ENCODE measurements around the gene OR1Q1. TPM values are rescaled to one million over a fixed set of nuclear protein-coding genes. Genes with fewer than 3 reads are reported as not detected.
"Not testable (repeated sequence)": the region's sequence is repeated elsewhere in the genome, so short reads cannot be mapped to it uniquely, and the experiment has no call there.

The OR1Q1 gene, protein sequence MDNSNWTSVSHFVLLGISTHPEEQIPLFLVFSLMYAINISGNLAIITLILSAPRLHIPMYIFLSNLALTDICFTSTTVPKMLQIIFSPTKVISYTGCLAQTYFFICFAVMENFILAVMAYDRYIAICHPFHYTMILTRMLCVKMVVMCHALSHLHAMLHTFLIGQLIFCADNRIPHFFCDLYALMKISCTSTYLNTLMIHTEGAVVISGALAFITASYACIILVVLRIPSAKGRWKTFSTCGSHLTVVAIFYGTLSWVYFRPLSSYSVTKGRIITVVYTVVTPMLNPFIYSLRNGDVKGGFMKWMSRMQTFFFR
- total RNA-seq (under 1 TPM; 0.40 to 0.96 TPM), total RNA-seq (0 reads per million in 2 donors)

DNA sequence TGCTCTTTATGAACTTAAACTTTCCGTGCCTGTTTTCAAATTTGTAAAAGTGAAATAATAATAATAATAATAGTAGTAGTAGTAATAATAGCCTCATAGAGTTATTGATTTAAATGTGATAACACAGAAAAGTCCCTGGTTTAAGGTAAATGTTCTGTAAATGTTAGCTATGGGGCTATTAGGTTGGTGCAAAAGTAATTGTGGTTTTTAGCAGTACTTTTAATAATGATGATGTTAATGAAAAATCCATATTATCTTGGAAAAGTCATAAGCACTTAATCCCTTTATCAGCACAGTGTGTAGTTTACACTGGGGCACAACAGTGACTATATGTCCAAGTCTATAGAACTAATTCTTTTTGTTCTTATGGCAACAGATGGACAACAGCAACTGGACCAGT is at the start of gene OR1Q1:
Gene OR1Q1 (plus strand): TSS at position 377 of the 400 bp plus-strand sequence. CDS start 0 bp downstream, at position 377.
- no peak for DNase-seq
- H3K9me3 ChIP-seq (ENCODE audit: control insufficient read depth, low read length, poor library complexity, severe bottlenecking), result no peaks in the 10 kb centered on the region
- Mint-ChIP-seq H3K4me3 (no peak within 1 kb of the TSS), H3K36me3 (ENCODE audit: low read depth) (peaks cover 3% of the 10 kb centered on the region), H3K27me3 (peaks cover 5% of the 10 kb centered on the region), H3K4me1 (no peaks in the 10 kb centered on the region), H3K27ac (no peak within 1 kb of the TSS)
- ATAC-seq, result no peak

DNA sequence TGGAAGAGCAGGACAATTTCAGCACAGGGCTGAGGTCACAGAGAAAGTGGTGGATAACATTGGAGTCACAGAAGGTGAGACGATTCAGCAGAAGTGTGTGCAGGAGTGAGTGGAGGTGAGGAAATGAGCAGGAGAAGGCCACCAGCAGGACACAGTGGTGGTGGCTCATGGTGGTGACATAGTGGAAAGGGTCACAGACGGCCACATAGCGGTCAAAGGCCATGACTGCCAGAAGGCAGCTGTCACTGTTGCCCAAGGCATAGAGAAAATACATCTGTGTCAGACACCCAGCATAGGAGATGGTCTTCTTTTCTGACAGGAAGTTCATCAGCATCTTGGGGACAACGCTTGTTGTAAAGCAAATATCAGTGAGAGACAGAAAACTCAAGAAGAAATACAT is 46.6 kb upstream of the OR1Q1 start:
- DNase-seq, result no peak
- ATAC-seq, result no peak
- Mint-ChIP-seq H3K36me3 (ENCODE audit: low read depth) (no peaks in the 10 kb centered on the region), H3K4me3 (no peak overlapping the region), H3K4me1 (peaks cover 2% of the 10 kb centered on the region), H3K27me3 (no peaks in the 10 kb centered on the region), H3K27ac (no peak overlapping the region)
- H3K9me3 ChIP-seq (ENCODE audit: control insufficient read depth, low read length, poor library complexity, severe bottlenecking), result no peaks in the 10 kb centered on the region

DNA sequence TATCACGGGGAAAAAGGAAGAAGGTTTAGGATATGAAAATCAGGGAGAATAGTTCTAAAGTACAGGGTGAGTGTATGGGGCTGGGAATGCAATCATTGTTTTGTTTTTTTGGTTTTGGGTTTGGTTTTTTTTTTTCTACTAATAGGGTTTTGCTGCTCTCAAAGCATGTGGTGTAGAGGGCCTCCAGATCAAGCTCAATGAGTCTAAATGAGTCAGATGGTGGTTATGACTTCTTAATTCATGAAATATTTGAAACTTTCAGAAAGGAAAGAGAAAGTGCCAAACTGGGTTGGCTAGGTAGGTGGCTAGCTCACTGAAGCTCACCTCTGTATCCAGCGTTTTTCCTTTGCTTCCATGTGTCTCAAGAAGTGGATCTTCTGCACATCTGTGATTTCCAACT is 42.1 kb upstream of the OR1Q1 start:
- ATAC-seq (no peak), DNase-seq (no peak)
- Mint-ChIP-seq H3K27ac (no peak overlapping the region), H3K4me1 (peaks cover 4% of the 10 kb centered on the region), H3K27me3 (no peaks in the 10 kb centered on the region), H3K36me3 (ENCODE audit: low read depth) (no peaks in the 10 kb centered on the region), H3K4me3 (no peak overlapping the region)
- H3K9me3 ChIP-seq (ENCODE audit: control insufficient read depth, low read length, poor library complexity, severe bottlenecking), result no peaks in the 10 kb centered on the region

DNA sequence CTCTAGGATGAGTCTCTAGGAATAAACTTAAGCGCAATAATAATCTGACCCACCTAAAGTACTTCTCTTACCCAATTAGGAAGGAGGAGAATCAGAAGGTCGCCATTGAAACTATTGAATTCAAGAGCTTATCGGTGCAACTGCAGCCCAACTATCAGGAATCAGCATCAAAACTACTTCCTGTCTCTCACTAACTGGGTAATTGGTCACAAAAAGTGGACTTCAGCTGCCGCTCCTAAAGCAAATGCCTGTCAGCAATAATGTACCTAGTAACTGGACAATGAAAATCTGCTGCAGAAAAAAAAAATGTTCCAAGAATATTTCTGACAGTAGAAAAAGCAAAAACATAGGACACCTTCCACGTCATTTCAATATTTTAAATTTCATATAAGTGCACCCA is 34.7 kb upstream of the OR1Q1 start:
- ATAC-seq (no peak), DNase-seq (no peak)
- no peaks in the 10 kb centered on the region for H3K9me3 ChIP-seq (ENCODE audit: control insufficient read depth, low read length, poor library complexity, severe bottlenecking)
- no peaks in the 10 kb centered on the region for H3K27me3 Mint-ChIP-seq
- no peak overlapping the region for H3K27ac Mint-ChIP-seq
- H3K36me3 Mint-ChIP-seq (ENCODE audit: low read depth), result peaks cover 2% of the 10 kb centered on the region
- no peak overlapping the region for H3K4me3 Mint-ChIP-seq
- no peaks in the 10 kb centered on the region for H3K4me1 Mint-ChIP-seq

DNA sequence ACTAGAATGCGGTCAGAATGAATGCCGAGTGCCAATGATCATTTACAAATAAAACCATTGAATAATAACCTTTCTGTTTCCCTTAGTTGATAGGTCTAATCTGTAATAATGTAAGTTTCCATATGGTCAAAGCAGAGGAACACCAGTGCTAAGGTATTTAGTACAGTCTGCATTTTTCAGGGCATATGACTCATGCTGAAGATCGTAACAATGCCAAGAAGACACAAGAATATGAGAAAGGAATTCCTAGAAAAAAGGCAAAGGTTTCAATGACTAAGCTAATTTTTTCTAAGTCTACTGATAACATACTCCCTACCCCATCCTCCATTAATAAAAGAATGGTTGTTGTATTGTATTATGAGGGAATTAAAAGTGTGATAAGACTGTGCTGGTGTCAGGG is 34.2 kb upstream of the OR1Q1 start:
- no peak for DNase-seq
- H3K36me3 Mint-ChIP-seq (ENCODE audit: low read depth), result peaks cover 2% of the 10 kb centered on the region
- H3K27ac Mint-ChIP-seq, result no peak overlapping the region
- H3K27me3 Mint-ChIP-seq, result peaks cover 3% of the 10 kb centered on the region
- no peaks in the 10 kb centered on the region for H3K4me1 Mint-ChIP-seq
- ATAC-seq, result no peak
- no peak overlapping the region for H3K4me3 Mint-ChIP-seq
- H3K9me3 ChIP-seq (ENCODE audit: control insufficient read depth, low read length, poor library complexity, severe bottlenecking), result no peaks in the 10 kb centered on the region

DNA sequence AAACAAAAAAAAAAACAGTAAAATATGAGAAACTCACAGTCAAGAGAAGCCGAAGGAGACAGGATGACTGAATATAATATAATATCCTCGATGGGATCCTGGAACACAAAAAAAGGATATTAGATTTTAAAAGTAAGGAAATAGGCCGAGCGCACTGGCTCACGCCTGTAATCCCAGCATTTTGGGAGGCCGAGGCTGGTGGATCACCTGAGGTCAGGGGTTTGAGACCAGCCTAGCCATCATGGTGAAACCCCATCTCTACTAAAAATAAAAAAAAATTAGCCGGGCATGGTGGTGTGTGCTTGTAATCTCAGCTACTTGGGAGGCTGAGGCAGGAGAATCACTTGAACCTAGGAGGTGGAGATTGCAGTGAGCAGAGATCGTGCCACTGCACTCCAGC is 31.3 kb upstream of the OR1Q1 start, which contains the start of gene OR1L8:
Gene OR1L8 (minus strand): TSS at position 101 of the 400 bp plus-strand sequence. CDS start 14,907 bp downstream, outside the sequence.
- DNase-seq; H3K9me3 ChIP-seq (ENCODE audit: control insufficient read depth, low read length, poor library complexity, severe bottlenecking); ATAC-seq; H3K27me3 Mint-ChIP-seq; H3K36me3 Mint-ChIP-seq (ENCODE audit: low read depth); H3K4me1 Mint-ChIP-seq; H3K27ac Mint-ChIP-seq; H3K4me3 Mint-ChIP-seq: not testable (repeated sequence)

DNA sequence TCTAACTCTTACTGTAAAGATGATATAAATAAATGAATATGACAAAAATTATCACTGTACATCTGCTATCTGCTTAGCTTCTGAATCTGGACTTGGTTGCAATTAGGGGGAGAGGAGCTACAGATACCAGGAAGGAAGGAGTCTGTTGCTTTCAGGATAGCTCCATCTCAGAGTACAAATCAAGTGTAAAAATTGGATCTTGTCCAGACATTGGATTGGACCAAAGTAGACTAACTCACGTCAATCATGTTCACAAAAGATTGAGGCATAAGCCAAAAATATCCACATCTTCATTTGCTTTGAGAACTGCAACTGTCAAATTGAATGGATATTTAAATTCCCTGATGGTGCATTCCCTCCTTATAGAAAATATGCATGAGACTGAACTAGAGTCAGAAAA is 8.8 kb upstream of the OR1Q1 start:
- Mint-ChIP-seq H3K36me3 (ENCODE audit: low read depth) (no peaks in the 10 kb centered on the region), H3K27me3 (no peaks in the 10 kb centered on the region), H3K4me3 (no peak overlapping the region), H3K4me1 (no peaks in the 10 kb centered on the region), H3K27ac (no peak overlapping the region)
- DNase-seq (no peak), ATAC-seq (no peak)
- H3K9me3 ChIP-seq (ENCODE audit: control insufficient read depth, low read length, poor library complexity, severe bottlenecking), result no peaks in the 10 kb centered on the region

DNA sequence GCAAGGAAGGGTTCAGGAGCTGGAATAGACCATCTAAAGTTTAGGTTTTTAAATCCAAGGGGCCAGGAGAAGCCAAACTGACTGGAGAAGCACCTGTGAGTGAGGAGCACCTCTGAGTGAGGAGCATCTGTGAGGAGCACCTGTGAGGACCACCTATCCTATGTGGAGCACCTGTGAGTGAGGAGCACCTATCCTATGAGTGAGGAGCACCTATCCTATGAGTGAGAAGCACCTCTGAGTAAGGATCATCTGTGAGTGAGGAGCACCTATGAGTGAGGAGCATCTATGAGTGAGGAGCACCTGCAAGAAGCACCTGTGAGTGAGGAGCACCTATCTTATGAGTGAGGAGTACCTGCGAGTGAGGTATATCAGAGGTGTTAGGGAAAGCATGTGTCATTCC is 8.0 kb upstream of the OR1Q1 start:
- no peak for ATAC-seq
- no peak overlapping the region for H3K27ac Mint-ChIP-seq
- H3K9me3 ChIP-seq (ENCODE audit: control insufficient read depth, low read length, poor library complexity, severe bottlenecking), result no peaks in the 10 kb centered on the region
- H3K4me1 Mint-ChIP-seq, result no peaks in the 10 kb centered on the region
- no peak overlapping the region for H3K4me3 Mint-ChIP-seq
- H3K36me3 Mint-ChIP-seq (ENCODE audit: low read depth), result peaks cover 3% of the 10 kb centered on the region
- no peak for DNase-seq
- H3K27me3 Mint-ChIP-seq, result peaks cover 5% of the 10 kb centered on the region

DNA sequence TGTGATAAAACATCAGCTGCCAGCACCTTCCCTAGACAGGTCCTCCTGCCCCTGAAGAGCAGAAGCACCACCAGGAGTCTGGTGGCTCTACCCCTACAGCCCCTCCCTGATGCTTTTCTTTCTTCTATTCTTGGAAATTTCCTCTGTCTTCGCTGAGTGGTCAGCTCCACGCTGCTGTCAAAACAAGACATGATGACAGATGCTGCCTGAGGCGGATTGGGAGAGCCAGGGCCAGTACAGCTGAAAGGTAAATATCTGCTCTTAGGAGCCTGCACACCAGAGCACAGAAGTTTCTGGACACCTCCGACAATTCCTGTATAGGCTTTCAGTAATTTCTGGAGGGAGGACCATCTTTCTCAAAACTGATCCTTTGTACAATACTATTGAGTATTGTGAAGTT is 4.7 kb upstream of the OR1Q1 start:
- H3K36me3 Mint-ChIP-seq (ENCODE audit: low read depth), result peaks cover 3% of the 10 kb centered on the region
- no peak overlapping the region for H3K4me3 Mint-ChIP-seq
- peaks cover 5% of the 10 kb centered on the region for H3K27me3 Mint-ChIP-seq
- H3K4me1 Mint-ChIP-seq, result no peaks in the 10 kb centered on the region
- no peaks in the 10 kb centered on the region for H3K9me3 ChIP-seq (ENCODE audit: control insufficient read depth, low read length, poor library complexity, severe bottlenecking)
- DNase-seq, result no peak
- ATAC-seq, result no peak
- no peak overlapping the region for H3K27ac Mint-ChIP-seq

DNA sequence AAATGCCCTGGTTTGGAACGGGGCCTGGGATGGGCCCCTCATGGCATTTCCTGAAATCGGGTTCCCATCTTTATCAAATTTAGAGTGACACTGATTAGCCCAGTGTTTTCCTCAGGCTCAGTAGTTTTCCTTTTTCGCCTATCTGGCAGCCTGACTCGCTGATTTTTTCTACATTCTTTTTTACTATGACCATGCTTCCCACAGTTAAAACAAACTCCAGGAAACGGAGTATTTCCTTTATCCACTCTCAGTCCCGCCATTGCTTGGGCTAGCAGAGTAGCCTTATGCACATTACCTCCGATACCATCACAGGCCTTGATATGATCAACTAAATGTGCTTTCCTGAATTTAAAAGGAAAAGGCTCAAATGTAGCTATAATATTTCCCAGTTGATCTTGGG is 5.5 kb downstream of the OR1Q1 start:
- Mint-ChIP-seq H3K36me3 (ENCODE audit: low read depth) (no peaks in the 10 kb centered on the region), H3K4me1 (no peaks in the 10 kb centered on the region), H3K27me3 (no peaks in the 10 kb centered on the region), H3K4me3 (no peak overlapping the region), H3K27ac (no peak overlapping the region)
- no peaks in the 10 kb centered on the region for H3K9me3 ChIP-seq (ENCODE audit: control insufficient read depth, low read length, poor library complexity, severe bottlenecking)
- ATAC-seq (no peak), DNase-seq (no peak)

DNA sequence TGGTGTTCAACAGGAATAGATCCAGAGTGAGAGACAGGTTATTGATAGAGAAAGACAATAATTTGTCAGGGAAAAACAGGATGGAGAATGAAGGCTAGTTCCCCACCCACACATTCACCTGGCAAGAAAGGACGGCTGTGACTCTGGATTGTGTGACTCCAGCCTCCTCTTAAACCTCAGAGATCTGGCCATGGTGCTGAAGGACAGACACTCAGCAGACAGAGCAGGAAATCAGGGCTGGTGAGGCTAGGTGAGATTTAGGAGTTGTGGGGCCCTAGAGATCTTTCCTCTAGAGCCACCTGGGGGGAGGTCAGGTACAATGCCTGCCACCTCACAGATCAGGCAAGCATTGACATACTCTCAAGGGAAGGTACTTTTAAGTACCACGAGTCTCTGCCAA is 27.7 kb downstream of the OR1Q1 start:
- H3K9me3 ChIP-seq (ENCODE audit: control insufficient read depth, low read length, poor library complexity, severe bottlenecking), result no peaks in the 10 kb centered on the region
- H3K36me3 Mint-ChIP-seq (ENCODE audit: low read depth), result peaks cover 4% of the 10 kb centered on the region
- H3K27me3 Mint-ChIP-seq, result no peaks in the 10 kb centered on the region
- ATAC-seq, result no peak
- DNase-seq, result no peak
- no peak overlapping the region for H3K4me3 Mint-ChIP-seq
- H3K4me1 Mint-ChIP-seq, result no peaks in the 10 kb centered on the region
- H3K27ac Mint-ChIP-seq, result no peak overlapping the region

DNA sequence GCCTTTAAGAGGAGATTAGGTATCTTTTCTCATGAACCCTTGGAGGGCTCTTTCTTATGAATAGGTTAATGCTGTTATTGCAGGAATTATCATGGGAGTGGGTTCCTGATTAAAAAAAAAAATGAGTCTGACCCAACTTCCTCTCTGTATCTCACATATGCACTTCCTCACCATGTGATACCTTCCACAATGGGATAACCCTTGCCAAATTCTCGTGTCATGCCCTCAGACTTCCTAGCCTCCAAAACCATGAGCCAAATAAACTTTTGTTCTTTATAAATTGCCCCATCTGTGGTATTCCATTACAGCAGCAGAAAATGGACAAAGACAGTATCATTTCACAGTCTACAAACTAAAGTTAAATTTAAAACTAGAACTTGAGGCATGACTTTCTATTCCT is 41.8 kb downstream of the OR1Q1 start:
- Mint-ChIP-seq H3K36me3 (ENCODE audit: low read depth) (no peaks in the 10 kb centered on the region), H3K4me3 (no peak overlapping the region), H3K27me3 (peaks cover 5% of the 10 kb centered on the region), H3K27ac (no peak overlapping the region), H3K4me1 (no peaks in the 10 kb centered on the region)
- DNase-seq, result no peak
- no peak for ATAC-seq
- no peaks in the 10 kb centered on the region for H3K9me3 ChIP-seq (ENCODE audit: control insufficient read depth, low read length, poor library complexity, severe bottlenecking)

DNA sequence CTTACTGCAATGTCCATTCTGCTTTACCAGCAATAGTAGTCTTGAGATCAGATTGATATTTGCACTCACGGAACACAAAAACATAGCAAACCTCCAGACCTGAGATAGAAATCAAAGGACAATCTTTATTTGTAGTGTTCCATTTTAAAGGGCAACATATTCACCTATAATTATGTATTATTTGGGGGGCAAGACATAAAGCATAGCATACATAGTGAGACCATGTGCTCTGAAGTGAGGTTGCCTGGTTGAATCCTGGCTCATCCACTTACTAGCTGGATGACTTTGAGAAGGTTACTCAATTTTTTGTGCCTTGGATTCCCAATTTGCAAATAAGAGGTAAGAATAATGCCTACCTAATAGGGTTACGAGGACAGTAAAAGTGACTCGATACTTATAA is 43.0 kb downstream of the OR1Q1 start, which contains the start of gene OR1B1:
Gene OR1B1 (minus strand): TSS at position 101 of the 400 bp plus-strand sequence.
- H3K27me3 Mint-ChIP-seq, result peaks cover 12% of the 10 kb centered on the region
- H3K27ac Mint-ChIP-seq, result no peak within 1 kb of the TSS
- ATAC-seq, result no peak
- DNase-seq, result no peak
- H3K36me3 Mint-ChIP-seq (ENCODE audit: low read depth), result no peaks in the 10 kb centered on the region
- no peak within 1 kb of the TSS for H3K4me3 Mint-ChIP-seq
- H3K9me3 ChIP-seq (ENCODE audit: control insufficient read depth, low read length, poor library complexity, severe bottlenecking), result no peaks in the 10 kb centered on the region
- H3K4me1 Mint-ChIP-seq, result no peaks in the 10 kb centered on the region

DNA sequence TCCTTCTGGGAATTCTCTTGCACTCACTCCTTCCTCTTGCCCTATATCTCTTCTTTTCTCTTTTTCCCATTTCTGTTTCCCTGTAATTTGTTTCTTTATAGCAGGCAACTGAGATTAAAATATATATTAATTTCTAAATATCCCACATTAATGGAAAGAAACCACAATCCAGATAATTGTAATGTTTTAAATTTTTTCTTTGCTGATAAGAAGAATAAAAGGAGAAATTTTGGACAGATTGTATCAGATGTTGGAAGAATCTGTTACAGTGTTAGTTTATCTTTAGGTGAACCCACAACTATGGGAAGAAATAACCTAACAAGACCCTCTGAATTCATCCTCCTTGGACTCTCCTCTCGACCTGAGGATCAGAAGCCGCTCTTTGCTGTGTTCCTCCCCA is 46.9 kb downstream of the OR1Q1 start, which contains the start of gene OR1L1:
Gene OR1L1 (plus strand): TSS at position 301 of the 400 bp plus-strand sequence. CDS start 0 bp downstream, at position 301.
- Mint-ChIP-seq H3K4me3 (no peak within 1 kb of the TSS), H3K27me3 (peaks cover 12% of the 10 kb centered on the region), H3K4me1 (no peaks in the 10 kb centered on the region), H3K36me3 (ENCODE audit: low read depth) (no peaks in the 10 kb centered on the region), H3K27ac (no peak within 1 kb of the TSS)
- no peaks in the 10 kb centered on the region for H3K9me3 ChIP-seq (ENCODE audit: control insufficient read depth, low read length, poor library complexity, severe bottlenecking)
- no peak for DNase-seq
- no peak for ATAC-seq

Measured in T-helper 17 cell (primary cell).